ENCODE data around the gene FBXW5.

GRCh38 chr9:136969150-136969549, 24.6 kb upstream of the FBXW5 start:
- TF ChIP-seq EZH2 (IDR thresholded peaks at IDR 0.05; ENCODE audit: low read depth), result no peak
- TF ChIP-seq, protein P1, sequence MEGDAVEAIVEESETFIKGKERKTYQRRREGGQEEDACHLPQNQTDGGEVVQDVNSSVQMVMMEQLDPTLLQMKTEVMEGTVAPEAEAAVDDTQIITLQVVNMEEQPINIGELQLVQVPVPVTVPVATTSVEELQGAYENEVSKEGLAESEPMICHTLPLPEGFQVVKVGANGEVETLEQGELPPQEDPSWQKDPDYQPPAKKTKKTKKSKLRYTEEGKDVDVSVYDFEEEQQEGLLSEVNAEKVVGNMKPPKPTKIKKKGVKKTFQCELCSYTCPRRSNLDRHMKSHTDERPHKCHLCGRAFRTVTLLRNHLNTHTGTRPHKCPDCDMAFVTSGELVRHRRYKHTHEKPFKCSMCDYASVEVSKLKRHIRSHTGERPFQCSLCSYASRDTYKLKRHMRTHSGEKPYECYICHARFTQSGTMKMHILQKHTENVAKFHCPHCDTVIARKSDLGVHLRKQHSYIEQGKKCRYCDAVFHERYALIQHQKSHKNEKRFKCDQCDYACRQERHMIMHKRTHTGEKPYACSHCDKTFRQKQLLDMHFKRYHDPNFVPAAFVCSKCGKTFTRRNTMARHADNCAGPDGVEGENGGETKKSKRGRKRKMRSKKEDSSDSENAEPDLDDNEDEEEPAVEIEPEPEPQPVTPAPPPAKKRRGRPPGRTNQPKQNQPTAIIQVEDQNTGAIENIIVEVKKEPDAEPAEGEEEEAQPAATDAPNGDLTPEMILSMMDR (conservative IDR thresholded peaks at IDR 0.05), result no peak

Measured in PC-9 (cell line).